NCI-H2196 (cell line): ENCODE results near the gene FGD4.
"Not testable (repeated sequence)": the region's sequence is repeated elsewhere in the genome, so short reads cannot be mapped to it uniquely, and the experiment has no call there.

ENCODE experiments used
- DNase-seq: peaks from one replicate; lab custom pipeline; 2025; ENCODE audit not compliant: unreplicated experiment; lab: John Stamatoyannopoulos, UW

FGD4 gene

DNA sequence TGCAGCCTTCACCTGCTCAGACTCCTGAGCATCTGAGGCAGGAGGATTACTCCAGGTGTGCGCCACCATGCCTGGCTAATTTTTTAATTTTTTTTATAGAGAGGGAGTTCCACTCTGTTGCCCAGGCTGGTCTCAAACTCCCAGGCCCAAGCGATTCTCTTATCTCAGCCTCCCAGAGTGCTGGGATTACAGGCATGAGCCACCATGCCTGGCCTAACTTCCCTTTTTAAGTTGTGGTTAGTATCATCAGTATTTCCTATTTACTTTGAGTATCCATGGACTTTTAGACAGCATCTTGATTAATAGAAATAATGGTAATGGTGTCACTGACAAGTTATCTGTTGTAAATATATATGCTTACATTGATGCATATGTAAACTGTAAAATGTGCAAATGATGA is 116.9 kb downstream of the FGD4 start:
- DNase-seq = no peak

- DNase-seq = no peak
Measured at GRCh38 chr12:32517966-32518365, 118.6 kb downstream of the FGD4 start.

DNA sequence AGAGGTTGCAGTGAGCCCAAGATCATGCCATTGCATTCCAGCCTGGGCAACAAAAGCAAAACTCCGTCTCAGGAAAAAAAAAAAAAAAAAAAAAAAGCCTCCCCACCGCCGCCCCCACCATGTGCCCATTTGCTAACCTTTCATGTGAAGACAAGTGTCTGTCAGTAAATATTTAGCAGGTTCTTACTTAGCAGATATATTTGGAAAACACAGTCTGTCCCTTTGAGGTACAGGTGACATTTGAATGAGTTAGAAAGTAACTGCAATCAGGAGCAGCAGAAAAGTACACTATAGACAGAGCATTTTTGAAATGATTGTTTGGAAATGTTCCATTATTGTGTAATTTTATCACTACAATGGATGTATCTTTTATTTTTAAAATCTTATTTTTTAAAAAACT is 119.7 kb downstream of the FGD4 start:
- DNase-seq = no peak

DNA sequence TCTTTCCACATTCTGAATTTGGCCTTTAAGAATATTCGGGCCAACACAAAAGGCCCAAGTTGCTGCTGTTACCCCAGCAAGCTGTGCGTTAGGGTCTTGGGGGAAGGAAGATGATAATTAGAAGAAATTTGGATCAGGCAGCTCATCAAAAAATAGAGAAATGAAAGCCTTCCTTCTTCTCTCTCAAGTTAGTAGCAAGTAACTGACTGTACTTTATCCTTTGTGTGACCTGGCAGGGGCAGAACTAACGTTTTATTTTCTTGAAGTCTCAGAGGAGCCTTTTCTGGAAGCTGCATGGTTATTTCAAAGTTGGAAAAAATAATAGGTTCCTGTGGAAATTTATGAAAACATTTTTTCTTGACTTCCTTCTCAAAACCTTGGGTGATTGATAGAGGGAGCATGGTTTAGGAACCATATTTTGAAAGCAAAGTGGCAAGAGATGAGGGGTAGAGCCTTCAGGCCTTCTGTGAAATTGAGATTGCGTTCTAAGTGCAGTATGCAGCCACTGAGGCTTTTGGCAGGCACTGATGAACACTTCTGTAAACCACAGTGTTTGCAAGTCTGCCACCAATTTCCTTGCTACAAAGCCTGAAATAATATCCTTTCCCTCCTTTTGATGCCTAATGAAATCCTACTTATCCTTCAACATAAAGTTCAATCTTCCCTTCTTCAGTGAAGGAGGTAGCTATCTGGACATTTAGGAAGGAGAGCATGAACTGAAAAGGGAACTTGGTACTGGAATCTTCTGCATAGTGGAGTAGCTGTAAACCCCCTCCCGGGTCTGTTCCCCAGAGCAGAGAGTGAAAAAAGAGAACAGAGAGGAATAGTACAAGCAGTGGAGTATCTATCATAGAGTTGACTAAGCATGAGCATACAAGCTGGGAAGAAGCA is 123.2 kb downstream of the FGD4 start:
- DNase-seq = no peak

- DNase-seq = not testable (repeated sequence)
Measured at GRCh38 chr12:32525802-32526201, 126.4 kb downstream of the FGD4 start.

- not testable (repeated sequence) for DNase-seq
Measured at GRCh38 chr12:32526343-32526742, 127.0 kb downstream of the FGD4 start.

GRCh38 chr12:32532422-32532821 is 133.1 kb downstream of the FGD4 start:
- DNase-seq = no peak

DNA sequence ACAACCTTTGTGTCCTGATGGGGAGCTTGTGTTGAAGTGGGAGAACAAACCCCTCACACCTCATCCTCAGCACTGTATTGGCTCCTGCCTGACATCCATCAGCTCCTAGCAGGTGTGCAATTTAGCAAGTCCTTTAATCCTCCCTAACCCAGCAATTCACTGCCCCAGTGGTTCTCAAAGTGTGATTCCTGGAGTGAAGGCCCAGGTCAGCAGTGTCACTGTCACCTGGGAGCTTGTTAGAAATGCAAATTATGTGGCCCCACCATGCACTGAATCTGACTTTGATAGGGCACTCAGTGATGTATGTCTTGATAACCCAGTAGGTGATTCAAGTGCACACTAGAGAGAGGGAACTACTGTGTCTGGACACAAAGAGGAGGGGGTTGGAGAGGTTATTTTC is 133.6 kb downstream of the FGD4 start:
- DNase-seq = no peak

DNA sequence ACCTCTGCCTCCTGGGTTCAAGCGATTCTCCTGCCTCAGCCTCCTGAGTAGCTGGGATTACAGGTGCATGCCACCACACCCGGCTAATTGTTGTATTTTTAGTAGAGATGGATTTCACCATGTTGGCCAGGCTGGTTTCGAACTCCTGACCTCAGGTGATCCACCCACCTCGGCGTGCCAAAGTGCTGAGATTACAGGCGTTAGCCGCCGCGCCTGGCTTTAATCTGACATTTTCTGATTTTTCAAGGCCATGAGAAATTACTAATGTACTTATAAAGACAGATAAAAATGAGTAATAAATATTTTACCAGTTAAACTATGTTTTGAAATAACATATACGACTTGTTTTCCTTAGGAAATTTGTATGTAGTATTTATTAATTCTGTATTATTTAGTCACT is 134.1 kb downstream of the FGD4 start:
- DNase-seq = not testable (repeated sequence)

DNA sequence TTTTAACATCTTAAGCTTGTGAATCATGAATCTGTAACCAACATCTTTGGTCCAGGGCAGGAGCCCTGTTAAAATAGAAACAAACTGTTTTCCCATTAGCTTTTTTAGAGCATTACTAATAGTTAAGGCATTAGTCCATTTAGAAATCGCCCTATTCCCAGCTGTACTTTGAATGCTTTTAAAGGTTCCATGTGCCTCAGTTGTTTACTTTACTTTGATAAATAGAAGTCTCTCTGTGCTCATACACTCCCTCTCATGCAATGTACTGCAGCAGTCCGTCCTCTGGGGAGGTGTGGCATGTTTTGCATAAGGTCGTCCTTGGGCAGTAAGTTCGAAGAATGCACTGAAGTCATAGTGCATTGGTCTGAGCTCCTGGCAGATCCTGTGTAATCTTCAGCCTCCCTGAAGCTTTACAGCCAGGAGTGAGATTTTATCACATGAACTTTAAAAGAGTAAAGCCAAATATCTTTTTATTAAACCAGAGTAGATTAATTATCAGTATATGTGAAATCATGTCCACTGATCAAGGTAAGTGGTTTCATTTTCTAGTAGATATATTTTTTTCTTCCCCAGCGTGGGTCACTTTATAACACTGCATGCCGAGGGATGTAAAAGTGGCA is 134.7 kb downstream of the FGD4 start:
- peak; percentile 28 for DNase-seq

DNA sequence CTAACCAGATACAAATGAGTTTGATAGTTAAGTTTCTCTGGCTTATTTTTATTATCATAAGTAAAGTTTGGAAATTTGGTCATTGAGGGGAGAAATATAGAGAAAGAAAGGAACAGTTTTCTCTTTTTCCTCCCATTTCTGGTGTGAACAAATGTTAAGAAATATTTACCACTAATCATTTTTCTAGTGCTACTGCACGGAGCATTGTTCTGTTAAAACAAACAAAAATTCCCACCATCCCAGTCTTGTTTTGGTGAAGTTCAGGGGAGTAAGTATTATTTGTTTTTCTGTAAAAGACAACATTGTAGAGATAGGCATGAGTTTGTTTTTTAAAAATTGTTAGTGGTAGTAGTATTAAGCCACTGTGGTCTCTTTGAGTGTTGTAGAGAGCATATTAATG is 135.3 kb downstream of the FGD4 start:
- DNase-seq = no peak

- DNase-seq = peak; percentile 80
Measured at GRCh38 chr12:32535288-32535999, 136.1 kb downstream of the FGD4 start.

DNA sequence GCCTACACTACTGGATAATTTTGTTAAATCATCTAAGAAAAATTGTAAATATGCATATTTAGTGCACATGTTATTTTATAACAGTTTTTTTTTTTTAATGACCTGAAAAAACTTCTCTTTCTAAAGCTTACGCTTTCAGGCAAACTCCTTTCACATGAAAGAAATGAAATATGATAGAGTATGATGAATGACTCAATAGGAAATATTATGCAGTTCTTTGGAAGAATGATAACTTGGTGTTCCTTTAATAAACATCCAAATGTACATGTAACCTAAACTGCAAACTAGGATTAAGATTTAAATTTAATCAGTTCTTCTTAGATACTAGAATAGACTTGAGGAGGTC is 136.6 kb downstream of the FGD4 start:
- no peak for DNase-seq

GRCh38 chr12:32541754-32542374 is 142.5 kb downstream of the FGD4 start:
- no peak for DNase-seq

DNA sequence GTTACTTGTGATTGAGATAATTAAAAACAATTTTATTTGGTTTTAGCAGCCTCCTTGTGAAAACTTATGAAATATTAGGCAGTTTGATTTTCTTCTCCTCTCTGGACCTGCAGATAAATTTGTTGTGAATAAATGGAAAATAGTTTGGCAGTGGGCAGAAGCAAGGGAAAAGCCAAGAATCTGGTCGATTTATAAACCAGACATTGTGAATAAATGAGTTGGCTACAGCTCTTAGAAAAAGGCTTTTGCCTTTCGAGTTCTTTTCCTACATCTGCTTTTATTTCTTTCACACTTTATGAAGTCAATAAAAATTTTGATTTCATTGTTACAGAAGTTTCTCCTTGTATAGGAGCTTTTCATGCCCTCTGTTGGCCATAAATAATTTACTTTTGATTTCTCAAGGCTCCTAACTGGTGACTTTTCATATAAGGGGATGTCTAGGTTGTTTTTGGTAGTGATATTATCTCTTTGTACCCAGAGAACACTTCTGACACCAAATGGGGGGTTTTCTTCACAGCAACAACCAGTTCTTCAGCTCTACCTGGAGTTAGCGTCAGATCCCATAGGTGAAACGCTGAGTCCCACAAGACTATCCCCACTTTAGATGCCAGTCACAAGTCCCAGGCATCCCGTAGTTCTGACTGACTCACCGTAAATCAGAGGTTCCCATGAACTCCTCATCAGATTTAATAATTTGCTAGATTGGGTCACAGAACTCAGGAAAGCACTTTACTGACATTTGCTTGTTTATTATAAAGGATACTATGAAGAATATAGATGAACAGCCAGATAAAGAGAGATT is 143.3 kb downstream of the FGD4 start:
- DNase-seq = no peak

DNA sequence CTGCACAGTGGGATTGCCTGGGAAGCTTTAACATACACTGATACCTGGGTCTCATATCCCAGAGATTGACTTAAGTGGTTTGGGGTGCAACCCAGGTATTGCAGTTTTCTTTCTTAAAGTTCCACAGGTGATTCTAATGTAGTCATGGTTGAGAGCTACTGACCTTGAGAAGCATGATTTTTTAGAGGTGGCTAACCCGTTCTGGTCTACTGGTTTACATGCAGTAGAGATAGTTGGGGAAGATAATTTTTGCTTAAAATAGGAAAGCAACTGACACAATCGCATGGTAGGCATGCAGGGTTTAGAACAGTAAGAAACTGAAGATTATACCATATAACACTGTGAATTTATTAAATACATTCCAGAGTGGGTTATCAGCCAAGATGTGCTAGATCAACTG is 145.5 kb downstream of the FGD4 start:
- no peak for DNase-seq

- no peak for DNase-seq
Measured at GRCh38 chr12:32545413-32545980, 146.1 kb downstream of the FGD4 start.

DNA sequence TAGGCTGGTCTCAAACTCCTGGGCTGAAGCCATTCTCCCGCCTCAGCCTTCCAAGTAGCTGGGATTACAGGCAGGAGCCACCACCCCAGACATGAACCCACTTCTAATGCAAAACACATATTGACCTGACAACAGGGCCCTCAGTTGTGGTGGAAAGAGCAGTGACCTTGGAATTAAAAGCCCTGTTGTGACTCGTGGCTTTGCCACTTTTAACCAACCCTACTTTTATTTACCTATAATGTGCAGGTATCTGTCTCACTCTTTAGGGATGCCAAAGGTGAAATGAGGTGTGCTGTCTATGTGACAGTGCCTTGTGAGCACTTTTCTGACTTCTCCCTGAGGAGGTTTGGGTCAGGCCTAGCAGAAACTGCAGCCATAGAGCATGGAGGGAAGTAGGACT is 146.9 kb downstream of the FGD4 start:
- DNase-seq = no peak

- DNase-seq = no peak
Measured at GRCh38 chr12:32548691-32549281, 149.4 kb downstream of the FGD4 start.

- DNase-seq = no peak
Measured at GRCh38 chr12:32549675-32550079, 150.3 kb downstream of the FGD4 start.
